HUDEP-2 (cell line): ENCODE results near the gene AMBP.

Experiments used
- DNase-seq, 76 experiments: peaks; one replicate each; lab custom pipeline; 2025; ENCODE audit not compliant: unreplicated experiment in 76 of 76; lab: John Stamatoyannopoulos, UW

The AMBP gene

GRCh38 chr9:114078021-114078780, at the start of gene AMBP:
TSS of gene AMBP (minus strand) at chr9:114078300. CDS start at chr9:114078209, 91 bp downstream.
- DNase-seq: no peak

DNA sequence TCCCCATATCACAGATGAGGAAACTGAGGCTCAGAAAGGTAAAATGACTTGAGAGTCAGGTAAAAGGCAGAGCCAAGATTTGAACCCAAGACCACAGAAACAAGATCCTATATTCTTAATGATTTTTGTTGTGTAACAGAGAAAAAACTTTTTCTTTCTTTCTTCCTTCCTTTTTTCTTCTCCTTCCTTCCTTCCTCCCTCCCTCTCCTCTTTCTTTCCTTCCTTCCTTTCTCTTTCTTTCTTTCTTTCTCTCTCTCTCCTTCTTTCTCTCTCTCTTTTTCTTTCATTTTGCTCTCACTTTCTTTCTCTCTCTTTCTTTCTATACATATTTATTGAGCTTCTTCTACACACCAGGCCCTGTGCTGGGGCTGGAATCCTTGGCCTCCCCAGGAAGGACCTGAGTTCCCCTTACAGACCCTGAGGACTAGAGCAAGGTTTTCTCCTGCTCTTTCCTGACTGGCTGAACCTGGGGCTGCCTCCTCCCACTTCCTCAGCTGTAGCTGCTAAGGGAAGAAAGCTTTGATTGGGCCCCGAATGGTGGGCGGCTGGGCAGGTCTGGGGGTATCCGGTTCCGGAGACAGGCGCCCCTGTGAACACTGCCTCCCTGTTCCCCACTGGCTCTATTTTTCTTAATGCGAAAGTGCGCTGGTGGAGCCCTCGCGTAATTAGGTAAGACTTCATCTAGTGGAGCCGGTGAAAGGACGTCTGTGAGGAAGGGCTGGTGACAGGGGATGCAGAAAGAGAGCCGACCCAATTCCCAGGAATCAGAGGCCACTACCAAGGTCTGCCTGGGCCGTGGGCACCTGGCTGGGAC, 48.4 kb upstream of the AMBP start:
- DNase-seq: no peak

DNA sequence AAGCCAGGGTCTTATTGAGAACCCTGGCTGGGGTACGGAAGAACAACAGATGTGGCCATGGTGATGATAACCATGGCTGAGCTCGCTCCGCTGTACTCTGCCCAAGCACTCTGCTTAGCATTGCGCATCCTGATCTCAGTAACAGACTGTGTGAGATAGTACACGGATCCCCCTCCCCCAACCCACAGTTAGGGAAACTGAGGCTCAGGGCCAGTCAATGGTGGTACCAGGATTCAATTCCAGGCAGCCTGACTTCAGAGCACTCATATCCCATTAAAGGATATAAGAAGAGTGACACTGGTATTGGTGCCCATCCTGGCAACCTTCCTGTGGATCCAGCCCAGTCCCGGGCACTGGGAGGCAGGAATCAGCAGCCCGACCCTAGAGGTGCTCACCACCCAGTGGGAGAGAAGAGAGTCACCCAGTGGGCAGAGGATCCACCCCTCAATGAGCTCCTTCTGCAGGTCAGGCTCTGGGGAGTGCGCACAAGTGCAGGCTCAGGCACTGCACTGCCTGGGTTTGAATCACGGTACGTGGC, 47.4 kb upstream of the AMBP start:
- no peak for DNase-seq

DNA sequence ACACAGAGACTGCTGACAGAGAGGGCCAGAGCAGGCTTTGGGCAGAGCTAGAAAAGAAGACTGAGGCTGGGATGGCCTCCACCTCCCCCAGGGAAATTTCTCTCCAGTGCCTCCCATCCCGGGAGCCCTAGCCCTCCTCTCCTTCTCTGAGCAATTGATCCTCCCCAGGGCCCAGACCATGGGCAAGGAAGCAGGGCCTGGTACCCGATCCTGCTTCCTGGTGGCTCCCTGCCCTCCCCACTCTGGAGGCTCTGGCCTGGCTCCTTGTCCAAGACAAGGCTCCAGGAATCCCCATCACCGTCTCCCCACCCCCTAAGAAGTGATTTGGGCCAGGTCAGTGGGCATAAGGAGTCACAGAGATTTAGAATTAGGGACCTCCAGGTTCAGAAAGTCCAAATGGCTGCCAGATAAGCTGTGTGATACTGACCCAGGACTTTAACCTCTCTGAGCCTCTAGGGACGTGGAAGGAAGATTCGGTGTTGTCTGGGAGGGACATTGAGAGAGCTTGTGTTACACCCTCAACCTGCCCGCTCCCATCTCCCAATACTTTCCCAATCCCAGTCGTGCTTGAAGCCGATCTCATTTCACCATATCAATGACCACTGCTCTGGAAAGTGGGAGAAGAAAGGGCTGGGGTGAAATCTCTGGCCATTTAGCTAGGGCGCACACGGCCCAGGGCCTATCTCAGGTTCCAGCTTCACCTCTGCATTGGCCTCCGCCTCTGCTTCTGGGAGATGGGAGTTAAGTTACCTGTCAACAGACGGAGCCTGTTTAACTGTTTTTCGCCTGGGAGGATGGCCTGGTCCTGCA, 46.8 kb upstream of the AMBP start:
- no peak for DNase-seq

DNA sequence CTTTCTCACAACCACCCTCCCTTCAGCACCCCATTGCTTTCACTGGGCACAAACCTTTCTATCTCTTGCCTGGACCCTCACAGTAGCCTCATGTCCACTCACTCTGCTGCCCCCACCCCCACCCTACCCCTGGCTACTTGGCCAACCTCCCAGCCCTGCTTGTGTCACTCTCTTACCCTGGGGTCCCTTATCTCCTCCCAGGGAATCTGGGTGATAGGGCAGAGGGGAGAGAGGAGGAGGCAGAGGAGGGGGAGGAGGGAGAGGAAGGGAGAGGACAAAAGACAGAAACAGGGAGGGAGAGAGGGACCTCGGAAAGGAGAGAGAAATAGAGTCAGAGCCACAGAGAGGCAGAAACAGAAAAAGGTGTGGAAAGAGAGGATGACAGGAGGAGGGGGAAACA, 46.0 kb upstream of the AMBP start:
- no peak for DNase-seq

DNA sequence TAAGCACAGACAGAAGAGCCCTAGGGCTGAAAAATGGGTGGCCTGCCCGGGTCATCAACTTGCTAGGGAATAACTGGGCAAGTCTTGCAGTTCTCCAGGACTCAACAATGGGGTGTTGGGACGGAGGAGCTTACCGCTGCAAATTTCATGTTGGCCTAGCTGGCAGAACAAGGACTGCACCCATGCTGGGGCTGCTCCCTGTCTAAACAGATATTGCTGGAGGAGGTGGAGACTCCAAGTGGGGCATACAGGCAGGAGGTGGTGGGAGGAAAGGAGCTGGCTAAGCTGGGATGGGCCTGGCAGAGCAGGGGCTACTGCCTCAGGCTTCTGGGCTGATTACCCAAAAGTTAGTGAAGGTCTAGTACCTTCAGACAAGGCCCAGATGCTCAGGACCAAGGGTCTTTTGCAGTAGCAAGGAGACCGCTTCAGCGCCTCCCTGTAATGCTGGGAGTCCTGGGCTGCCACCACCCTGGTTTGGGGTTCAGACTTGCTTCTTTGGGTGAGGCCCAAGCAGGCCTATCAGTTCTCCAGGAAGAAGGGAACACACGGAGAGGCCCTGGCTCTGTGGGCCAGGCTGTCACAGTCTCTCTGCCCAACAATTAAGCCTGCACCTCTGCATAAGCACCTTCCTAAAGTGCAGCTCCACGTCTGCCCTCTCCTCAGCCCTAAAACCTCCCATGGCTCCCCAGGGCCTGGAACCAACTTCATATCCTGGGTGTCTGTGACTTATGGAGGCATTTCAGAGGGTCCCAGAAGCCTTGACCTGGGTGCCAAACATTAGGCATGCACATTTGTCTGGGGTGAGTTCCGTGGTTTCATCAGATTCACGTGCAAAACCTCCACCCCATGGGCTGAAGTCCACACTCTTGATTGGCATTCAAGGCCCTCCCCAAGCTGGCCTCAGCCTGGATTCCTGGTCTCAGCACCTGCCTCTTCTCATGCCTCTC, 45.2 kb upstream of the AMBP start:
- no peak for DNase-seq

GRCh38 chr9:114122136-114123027, 44.3 kb upstream of the AMBP start:
- no peak for DNase-seq

DNA sequence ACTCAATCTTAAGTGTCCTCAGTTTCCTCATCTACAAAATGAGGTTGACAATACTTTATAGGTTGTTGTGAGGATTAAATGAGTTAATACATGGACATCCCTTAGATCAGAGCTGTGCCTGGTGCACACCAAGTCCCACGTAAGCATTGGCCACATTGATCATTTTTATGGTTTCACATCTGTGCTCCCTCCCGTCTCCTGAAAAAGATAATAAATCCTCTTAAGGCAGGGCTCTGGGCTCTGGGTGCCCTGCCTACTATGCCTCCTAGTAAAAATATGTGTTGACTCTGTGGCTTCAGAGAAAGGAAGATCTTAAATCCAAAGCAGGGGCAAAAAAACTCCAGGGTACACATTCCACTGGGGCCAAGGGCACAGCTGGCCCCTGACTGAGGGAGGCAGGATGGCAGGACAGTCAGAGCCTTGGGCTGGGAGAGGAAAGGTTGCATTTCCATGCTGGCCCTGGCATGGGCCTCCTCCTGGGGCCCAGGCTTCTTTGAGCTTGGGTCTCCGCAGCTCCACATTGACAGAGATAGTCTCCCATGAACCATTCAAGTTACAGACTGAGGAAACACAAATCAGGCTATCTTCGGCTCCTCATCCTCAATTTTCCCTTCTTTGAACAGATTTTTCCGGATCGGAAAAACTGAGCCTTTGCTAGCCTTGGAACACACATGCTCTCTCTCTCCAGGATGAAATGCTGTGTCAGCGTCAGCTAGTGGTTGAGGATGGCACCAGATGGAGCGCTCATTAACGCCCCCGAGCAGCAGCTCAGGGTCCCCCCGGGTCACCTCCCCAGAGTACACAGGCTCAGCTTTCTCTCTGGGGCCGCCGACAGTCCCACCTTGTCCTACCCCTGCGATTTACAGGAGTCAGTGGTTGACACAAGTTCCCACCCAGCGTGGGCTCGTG, 43.4 kb upstream of the AMBP start:
- no peak for DNase-seq

DNA sequence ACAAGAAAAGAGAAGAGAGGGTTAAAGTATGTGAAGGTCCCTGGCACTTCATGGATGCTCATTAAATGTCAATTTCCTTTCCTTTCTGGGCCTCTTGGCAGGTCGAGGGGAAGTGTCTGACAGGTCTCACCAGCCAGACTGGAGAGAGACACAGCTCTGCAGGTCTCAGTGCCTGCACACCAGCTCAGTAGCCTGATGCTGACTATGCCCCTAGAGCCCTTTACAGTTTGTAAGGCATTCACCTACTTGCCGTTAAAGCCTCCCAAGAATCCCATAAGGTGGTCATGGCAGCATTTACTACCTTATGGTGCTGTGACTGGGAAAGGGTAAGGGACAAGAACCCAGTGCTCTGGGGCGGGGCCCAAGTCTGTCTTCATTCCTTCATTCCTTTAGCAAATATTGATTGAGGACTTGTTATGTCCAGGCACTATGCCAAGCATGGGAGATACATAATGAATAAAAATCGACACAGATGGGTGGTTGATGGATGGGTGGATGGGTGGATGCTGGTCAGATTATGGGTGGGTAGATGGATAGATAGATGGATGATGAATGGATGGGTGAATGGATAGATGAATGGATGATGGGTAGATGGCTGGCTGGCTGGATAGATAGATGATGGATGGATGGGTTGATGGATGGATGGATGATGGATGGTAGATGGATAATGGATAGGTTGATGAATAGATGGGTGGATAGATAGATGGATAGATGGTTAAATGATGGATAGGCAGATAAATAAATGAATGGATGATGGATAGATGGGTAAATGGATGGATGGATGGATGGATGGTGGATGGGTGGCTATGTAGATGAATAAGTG, 42.3 kb upstream of the AMBP start:
- DNase-seq: no peak

DNA sequence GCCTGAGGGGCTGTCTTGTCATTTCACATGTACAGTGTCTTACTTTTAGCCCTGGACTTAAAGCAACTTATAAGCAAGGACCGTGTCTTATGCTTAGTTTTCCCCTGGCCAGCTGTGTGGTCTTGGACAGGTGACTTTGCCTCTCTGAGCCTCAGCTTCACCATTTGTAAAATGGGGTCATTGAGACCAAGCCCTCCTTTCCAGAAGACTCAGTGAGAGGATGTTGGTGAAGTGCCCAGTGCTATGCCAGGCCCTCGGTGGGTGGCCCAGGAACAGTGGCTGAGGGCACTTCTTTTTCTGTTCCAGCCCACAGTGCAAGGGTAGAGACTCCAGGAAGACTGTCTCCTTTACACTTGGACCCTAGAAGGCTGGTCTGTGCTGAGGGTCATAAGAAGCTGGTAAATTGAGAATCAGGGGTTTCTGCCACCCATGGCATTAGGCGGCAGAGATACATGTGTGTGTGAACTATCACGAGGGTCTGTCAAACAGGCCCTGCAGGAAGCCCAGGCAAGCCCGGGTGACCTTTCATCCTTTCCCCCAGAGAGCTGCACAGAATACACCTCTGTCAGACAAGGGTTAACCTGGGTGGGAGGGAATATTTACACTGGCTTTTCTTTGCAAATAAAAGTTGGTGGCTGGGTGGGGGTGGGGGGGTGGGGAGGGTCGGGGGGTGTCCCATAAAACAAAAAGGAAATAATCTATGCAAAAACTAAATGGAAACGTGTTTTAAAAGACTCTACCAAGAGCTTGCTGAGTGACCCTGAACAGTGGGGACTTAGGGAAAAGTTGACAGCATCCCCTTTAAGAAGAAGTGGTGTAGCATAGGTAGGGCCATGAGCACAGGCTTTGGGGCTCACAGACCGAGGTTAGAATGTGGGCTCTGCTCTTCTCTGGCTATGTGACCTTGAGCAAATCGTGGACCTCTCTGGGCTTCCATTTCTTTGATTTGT, 41.4 kb upstream of the AMBP start:
- DNase-seq: no peak

GRCh38 chr9:114117996-114118830, 40.1 kb upstream of the AMBP start:
- no peak for DNase-seq

DNA sequence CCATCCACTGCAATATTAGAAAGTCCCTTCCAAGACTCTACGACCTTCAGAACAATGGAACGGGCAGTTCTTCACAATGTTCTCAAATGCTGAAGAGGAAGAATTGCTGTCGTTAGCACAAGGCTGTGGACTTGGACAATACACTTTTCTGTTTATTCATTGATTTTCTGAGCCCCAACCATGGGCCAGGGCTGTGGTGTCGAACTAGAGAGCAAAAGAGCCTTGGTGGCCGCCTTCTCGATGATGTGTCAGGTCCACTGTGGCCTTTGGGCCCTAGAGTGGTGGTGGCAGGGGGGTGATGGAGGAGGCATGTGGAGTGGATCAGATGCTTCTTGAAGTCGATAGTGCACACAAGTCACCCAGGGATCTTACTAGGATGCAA, 39.5 kb upstream of the AMBP start:
- no peak for DNase-seq

DNA sequence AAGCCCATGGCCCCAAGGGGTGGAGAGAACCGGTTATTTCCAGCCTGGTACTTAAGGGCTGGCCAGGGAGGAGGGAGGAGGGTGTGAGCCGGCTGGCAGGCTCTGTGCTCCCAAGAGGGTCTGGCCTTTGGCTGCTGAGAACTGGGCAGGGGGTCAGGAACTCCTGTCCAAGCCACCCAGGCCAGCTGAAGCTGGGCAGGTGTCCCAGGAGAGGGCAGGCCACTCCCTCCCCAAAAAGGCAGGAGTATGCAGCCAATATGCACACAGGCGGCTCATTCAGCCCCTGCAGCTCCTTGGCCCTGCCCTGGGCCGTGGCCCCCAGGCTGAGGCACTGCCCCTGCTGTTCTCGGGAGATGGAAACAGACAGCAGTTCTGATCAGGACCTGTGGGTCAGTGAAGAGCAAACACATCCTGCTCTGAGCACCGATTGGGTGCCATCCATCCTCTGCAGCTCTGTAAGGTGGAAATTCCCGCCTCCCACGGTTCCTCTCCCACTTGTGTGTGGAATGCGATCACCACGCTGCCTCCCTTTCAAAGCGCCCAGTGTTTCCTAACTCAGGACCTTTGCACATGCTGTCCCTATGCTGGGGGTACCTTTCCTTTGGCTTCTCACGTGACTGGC, 38.1 kb upstream of the AMBP start:
- DNase-seq: no peak

GRCh38 chr9:114115654-114116125, 37.6 kb upstream of the AMBP start:
- no peak for DNase-seq

- DNase-seq: no peak
Measured at GRCh38 chr9:114114364-114114763, 36.3 kb upstream of the AMBP start.
